Astrocyte of the cerebellum (primary cell): ENCODE measurements around the gene CDK14.

ENCODE experiments used
- DNase-seq: peaks from one replicate; pipeline ENCODE4 v3.0.0-alpha.2; 2011; ENCODE audit warnings: low read depth
- H3K4me3 ChIP-seq: 2 replicates; pipeline ENCODE4 v1.5.1; 2011; ENCODE audit warnings: mild to moderate bottlenecking, low read depth, low read length, moderate library complexity
- in situ Hi-C: cut with HindIII; loops from 2 replicates; pipeline ENCODE4 v1.10.0; 2017; ENCODE audit warnings: low sequenced_read_pairs
- TF ChIP-seq, protein P1 (sequence below): IDR thresholded peaks from 2 replicates; pipeline ENCODE4 v1.5.1; 2012; ENCODE audit warnings: low read length, low read depth, moderate library complexity, mild to moderate bottlenecking; ENCODE audit errors: missing control alignments

Gene CDK14

DNA sequence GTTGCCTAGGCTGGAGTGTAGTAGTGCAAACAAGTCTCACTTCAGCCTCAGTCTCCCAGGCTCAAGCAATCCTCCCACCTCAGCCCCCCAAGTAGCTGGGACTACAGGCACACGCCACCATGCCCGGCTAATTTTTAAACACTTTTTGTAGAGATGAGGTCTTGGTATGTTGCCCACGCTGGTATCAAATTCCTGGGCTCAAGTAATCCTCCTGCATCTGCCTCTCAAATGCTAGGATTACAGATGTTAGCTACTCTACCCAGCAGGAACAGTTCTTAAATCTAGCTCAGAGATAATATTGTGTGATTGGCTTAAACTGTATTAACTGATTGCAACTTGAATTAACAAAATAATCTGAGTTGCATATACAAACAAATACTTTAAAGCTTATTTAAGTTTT is 82.9 kb downstream of the CDK14 start:
- H3K4me3 ChIP-seq: no peak overlapping the region
- in situ Hi-C loops: no loop called here
- no peak for DNase-seq
- TF ChIP-seq, protein P1, sequence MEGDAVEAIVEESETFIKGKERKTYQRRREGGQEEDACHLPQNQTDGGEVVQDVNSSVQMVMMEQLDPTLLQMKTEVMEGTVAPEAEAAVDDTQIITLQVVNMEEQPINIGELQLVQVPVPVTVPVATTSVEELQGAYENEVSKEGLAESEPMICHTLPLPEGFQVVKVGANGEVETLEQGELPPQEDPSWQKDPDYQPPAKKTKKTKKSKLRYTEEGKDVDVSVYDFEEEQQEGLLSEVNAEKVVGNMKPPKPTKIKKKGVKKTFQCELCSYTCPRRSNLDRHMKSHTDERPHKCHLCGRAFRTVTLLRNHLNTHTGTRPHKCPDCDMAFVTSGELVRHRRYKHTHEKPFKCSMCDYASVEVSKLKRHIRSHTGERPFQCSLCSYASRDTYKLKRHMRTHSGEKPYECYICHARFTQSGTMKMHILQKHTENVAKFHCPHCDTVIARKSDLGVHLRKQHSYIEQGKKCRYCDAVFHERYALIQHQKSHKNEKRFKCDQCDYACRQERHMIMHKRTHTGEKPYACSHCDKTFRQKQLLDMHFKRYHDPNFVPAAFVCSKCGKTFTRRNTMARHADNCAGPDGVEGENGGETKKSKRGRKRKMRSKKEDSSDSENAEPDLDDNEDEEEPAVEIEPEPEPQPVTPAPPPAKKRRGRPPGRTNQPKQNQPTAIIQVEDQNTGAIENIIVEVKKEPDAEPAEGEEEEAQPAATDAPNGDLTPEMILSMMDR: no peak

DNA sequence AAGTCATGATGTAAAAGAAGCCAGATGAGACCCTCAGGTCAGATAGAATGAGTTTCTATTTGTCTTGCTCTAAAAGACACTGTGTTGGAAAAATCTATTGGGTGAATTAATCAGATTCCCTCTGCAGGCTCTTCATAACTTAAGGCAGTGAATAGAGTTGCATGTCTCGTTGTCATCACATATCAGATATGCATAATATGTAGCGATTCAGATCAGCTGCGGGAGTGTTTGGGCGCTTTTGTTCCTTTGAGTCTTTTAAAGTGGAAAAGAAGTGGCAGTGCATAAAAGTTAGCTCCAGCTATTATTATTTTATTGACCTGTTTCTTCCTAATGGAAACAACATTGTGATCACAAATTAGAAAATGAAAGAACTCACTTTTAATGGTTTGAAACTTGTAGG is 84.4 kb downstream of the CDK14 start:
- no peak overlapping the region for H3K4me3 ChIP-seq
- DNase-seq: no peak
- TF ChIP-seq, protein P1: no peak
- in situ Hi-C loops: no loop called here

DNA sequence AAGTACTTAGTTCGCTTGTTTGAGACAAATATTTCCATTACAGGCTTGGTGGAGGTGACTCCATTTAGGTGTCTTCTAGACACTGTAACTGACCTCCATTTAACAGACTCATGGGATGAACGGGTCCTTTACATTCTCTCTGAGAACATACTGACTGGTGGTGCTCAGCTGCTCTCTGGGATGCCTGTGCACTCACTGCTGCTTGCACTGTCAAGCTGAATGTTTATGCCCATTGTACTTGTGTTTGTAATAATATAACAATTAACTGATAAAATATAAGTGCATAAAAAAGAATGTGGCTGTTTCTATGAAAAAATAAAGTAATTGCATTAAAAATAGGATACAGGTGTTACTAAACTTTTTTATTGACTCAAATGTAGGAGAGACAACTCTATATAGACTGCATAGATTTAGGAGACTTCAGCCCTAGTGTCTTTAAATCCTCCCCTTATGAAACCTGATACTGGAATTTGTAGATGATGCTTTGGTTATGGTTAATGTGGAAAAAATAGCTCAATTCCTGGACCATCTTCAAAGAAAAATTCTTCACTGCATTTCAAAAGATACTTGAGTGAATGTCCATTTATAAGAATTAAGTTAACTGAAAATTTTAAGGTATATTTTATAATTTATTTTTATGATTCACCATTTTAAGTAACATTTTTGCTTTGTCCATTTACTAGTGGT is 85.4 kb downstream of the CDK14 start:
- TF ChIP-seq, protein P1: no peak
- peak; percentile 62 for DNase-seq
- no peak overlapping the region for H3K4me3 ChIP-seq
- in situ Hi-C loops: no loop called here

DNA sequence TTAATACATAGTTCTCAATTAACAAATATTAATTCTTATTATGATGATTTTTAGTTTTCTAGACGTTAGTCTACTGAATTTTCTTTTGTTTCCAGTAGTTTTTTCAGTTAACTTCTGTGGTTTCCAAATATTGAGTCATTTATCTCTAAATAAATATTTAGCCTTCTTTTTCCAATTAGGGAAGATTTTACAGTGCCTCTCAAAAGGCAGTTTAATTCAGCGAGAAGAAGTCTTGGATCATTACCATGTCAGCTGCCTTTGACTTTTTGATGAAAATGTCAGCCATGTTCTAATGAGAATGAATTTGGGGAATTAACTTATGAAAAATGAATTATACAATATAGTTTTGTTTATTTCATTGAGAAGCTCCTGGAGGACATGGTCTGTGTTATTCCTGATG is 90.0 kb downstream of the CDK14 start:
- no peak for DNase-seq
- in situ Hi-C loops: no loop called here
- TF ChIP-seq, protein P1: no peak

DNA sequence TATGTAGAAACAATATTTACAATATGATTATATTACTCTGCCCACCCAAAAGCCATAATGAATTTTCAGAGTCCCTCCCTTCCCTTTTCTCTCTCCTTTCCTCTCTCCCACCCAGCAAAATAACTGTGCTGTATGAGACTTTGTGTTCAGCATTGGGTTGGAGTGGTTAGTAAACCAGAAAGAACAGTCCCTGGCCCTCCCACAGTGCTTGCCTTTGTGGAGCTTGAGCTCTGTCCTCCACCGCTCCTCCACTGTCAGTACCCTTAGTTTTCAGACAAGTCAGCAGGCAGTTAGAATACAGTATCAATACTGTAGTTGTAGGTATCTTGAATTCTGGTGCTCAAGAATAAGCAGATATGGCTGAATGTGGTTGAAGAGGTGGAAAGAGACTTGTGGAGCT is 92.7 kb downstream of the CDK14 start:
- TF ChIP-seq, protein P1: no peak
- in situ Hi-C loops: no loop called here
- DNase-seq: no peak
- H3K4me3 ChIP-seq: no peak overlapping the region

More for the DNA sequence above, 90.0 kb downstream of the CDK14 start:
- no peak overlapping the region for H3K4me3 ChIP-seq

DNA sequence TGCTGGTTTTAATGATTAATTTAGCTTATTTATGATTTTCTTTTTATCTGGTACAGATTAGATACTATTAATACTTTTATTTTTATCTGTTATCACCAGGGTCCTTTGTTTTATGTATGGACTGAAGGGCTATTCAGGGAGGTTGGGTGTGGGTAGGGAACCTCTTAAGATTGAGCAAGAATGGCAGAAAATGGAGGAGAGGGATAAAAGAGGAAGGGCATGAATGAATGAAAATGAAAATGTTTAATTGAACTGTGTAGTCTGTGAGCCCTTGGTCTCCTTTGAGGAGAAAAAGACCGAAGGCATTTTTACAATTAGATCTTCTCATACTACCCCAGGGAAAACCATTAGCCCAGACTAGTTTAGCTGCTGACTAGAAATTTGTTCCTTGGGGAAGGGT is 93.1 kb downstream of the CDK14 start:
- in situ Hi-C loops: no loop called here
- H3K4me3 ChIP-seq: no peak overlapping the region
- DNase-seq: no peak
- TF ChIP-seq, protein P1: no peak
